ENCODE results near the gene RDH12. TPM values are rescaled to one million over a fixed set of nuclear protein-coding genes. Genes with fewer than 3 reads are reported as not detected.

Gene RDH12
- total and polyA plus RNA-seq, 9 of the 15 experiments (the other 6 are each of a cell fraction or from before 2014, with no cell fraction given): 0.03 to 0.29 (median 0.07) TPM; not detected in 2

DNA sequence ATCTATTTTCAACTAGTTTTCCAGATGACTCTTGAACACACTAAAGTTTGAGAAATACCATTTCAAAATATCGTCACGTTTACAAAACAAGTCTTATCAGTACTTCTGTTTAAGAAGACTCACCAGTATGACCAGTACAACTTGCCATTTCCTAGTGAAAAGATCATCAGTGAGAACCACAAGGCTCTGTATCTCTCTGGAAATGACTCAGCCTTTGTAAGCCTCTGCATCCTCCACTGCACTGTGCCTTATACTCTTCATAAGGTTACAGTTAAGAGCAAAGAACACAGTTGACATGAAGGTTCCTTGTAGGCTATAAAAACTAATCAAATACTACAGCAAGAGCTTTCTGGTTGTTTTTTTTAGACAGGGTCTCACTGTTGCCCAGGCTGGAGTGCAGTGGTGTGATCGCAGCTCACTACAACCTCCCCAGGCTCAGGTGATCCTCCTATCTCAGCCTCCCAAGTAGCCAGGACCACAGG is 21.5 kb upstream of the RDH12 start (continued):
- TF ChIP-seq RCOR1 (IDR thresholded peaks at IDR 0.05; ENCODE audit: borderline replicate concordance in 1 of 2, low read depth in 2 of 2, low read length in 2 of 2) (peak in 1 of 2 experiments; percentile 78; a peak in 2 of 4 replicates), PCBP2 (IDR thresholded peaks at IDR 0.05; ENCODE audit: low read depth, low read length, poor library complexity, severe bottlenecking) (no peak), ZNF512 (tag; IDR thresholded peaks at IDR 0.05) (no peak), TBP (optimal IDR thresholded peaks at IDR 0.05; ENCODE audit: low read depth, low read length) (peak; percentile 38), DLX4 (CRISPR knock-in tag; IDR thresholded peaks at IDR 0.05) (no peak), SMARCB1 (IDR thresholded peaks at IDR 0.05; ENCODE audit: insufficient read length, low read depth) (no peak), ZNF75A (CRISPR knock-in tag; IDR thresholded peaks at IDR 0.05) (no peak), ZSCAN29 (IDR thresholded peaks at IDR 0.05) (no peak), MNT (conservative IDR thresholded peaks at IDR 0.05) (peak in 1 of 2 experiments; percentile 30; a peak in 1 of 4 replicates), TRIM24 (IDR thresholded peaks at IDR 0.05) (0 out of 4 replicates have a peak, but pooled peaks of 1 of the 2 experiments have one; percentile 19), ZZZ3 (IDR thresholded peaks at IDR 0.05) (no peak), TBL1XR1 (IDR thresholded peaks at IDR 0.05; ENCODE audit: low read length in 2 of 2) (peak in 1 of 2 experiments; percentile 67; a peak in 2 of 4 replicates), HDAC2 (IDR thresholded peaks at IDR 0.05) (peak; percentile 52; the same call in 1 of the 2 replicates), ARID1B (IDR thresholded peaks at IDR 0.05) (peak; percentile 86), FOXM1 (IDR thresholded peaks at IDR 0.05; ENCODE audit: low read depth) (peak; percentile 21; the same call in 1 of the 2 replicates), FOXM1 (CRISPR knock-in tag; IDR thresholded peaks at IDR 0.05; ENCODE audit: low read depth) (no peak), MAFF (IDR thresholded peaks at IDR 0.05; ENCODE audit: low read length) (peak; percentile 81)
- TF ChIP-seq, protein P1, sequence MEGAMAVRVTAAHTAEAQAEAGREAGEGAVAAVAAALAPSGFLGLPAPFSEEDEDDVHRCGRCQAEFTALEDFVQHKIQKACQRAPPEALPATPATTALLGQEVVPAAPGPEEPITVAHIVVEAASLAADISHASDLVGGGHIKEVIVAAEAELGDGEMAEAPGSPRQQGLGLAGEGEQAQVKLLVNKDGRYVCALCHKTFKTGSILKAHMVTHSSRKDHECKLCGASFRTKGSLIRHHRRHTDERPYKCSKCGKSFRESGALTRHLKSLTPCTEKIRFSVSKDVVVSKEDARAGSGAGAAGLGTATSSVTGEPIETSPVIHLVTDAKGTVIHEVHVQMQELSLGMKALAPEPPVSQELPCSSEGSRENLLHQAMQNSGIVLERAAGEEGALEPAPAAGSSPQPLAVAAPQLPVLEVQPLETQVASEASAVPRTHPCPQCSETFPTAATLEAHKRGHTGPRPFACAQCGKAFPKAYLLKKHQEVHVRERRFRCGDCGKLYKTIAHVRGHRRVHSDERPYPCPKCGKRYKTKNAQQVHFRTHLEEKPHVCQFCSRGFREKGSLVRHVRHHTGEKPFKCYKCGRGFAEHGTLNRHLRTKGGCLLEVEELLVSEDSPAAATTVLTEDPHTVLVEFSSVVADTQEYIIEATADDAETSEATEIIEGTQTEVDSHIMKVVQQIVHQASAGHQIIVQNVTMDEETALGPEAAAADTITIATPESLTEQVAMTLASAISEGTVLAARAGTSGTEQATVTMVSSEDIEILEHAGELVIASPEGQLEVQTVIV (CRISPR knock-in tag; IDR thresholded peaks at IDR 0.05; ENCODE audit: borderline replicate concordance): no peak
- TF ChIP-seq, protein P2, sequence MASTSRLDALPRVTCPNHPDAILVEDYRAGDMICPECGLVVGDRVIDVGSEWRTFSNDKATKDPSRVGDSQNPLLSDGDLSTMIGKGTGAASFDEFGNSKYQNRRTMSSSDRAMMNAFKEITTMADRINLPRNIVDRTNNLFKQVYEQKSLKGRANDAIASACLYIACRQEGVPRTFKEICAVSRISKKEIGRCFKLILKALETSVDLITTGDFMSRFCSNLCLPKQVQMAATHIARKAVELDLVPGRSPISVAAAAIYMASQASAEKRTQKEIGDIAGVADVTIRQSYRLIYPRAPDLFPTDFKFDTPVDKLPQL (IDR thresholded peaks at IDR 0.05; ENCODE audit: extremely low read depth, insufficient read length): no peak
- TF ChIP-seq, protein P3, sequence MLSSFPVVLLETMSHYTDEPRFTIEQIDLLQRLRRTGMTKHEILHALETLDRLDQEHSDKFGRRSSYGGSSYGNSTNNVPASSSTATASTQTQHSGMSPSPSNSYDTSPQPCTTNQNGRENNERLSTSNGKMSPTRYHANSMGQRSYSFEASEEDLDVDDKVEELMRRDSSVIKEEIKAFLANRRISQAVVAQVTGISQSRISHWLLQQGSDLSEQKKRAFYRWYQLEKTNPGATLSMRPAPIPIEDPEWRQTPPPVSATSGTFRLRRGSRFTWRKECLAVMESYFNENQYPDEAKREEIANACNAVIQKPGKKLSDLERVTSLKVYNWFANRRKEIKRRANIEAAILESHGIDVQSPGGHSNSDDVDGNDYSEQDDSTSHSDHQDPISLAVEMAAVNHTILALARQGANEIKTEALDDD (IDR thresholded peaks at IDR 0.05): peak; percentile 99

Measured in K562 (cell line).